Measurements from ENCODE around the gene FAM131C. TPM values are rescaled to one million over a fixed set of nuclear protein-coding genes. Genes with fewer than 3 reads are reported as not detected.
"Not testable (repeated sequence)": the region's sequence is repeated elsewhere in the genome, so short reads cannot be mapped to it uniquely, and the experiment has no call there.

FAM131C gene
- total RNA-seq, 1 donor from 2014 or later, result 0.46 TPM

- H3K4me3 ChIP-seq (ENCODE audit: low read depth, low read length); DNase-seq (ENCODE audit: low read depth): not testable (repeated sequence)
These were observed 16.9 kb downstream of the FAM131C start for GRCh38 chr1:16056521-16056912.

- TF ChIP-seq CTCF (conservative IDR thresholded peaks at IDR 0.05; ENCODE audit: low read depth, low read length), result peak; percentile 89
- DNase-seq (ENCODE audit: low read depth), result no peak
- H3K4me3 ChIP-seq (ENCODE audit: low read depth, low read length), result no peak overlapping the region
These were observed 17.6 kb downstream of the FAM131C start for GRCh38 chr1:16055613-16056520.

- H3K4me3 ChIP-seq (ENCODE audit: low read depth, low read length), result no peak overlapping the region
- no peak for DNase-seq (ENCODE audit: low read depth)
- TF ChIP-seq CTCF (conservative IDR thresholded peaks at IDR 0.05; ENCODE audit: low read depth, low read length), result no peak
These were observed 18.6 kb downstream of the FAM131C start for GRCh38 chr1:16054598-16055540.

GRCh38 chr1:16053781-16054502 lies 19.5 kb downstream of the FAM131C start:
- H3K4me3 ChIP-seq (ENCODE audit: low read depth, low read length), result no peak overlapping the region
- no peak for TF ChIP-seq CTCF (conservative IDR thresholded peaks at IDR 0.05; ENCODE audit: low read depth, low read length)
- DNase-seq (ENCODE audit: low read depth), result no peak

- H3K4me3 ChIP-seq (ENCODE audit: low read depth, low read length); DNase-seq (ENCODE audit: low read depth): not testable (repeated sequence)
These were observed 21.5 kb downstream of the FAM131C start for GRCh38 chr1:16051949-16052348.

- TF ChIP-seq CTCF (conservative IDR thresholded peaks at IDR 0.05; ENCODE audit: low read depth, low read length), result no peak
- DNase-seq (ENCODE audit: low read depth), result no peak
- H3K4me3 ChIP-seq (ENCODE audit: low read depth, low read length), result no peak overlapping the region
These were observed 22.4 kb downstream of the FAM131C start for GRCh38 chr1:16051039-16051438.

GRCh38 chr1:16050328-16050727 lies 23.1 kb downstream of the FAM131C start:
- H3K4me3 ChIP-seq (ENCODE audit: low read depth, low read length), result no peak overlapping the region
- TF ChIP-seq CTCF (conservative IDR thresholded peaks at IDR 0.05; ENCODE audit: low read depth, low read length), result no peak
- no peak for DNase-seq (ENCODE audit: low read depth)

Data from epithelial cell of proximal tubule (primary cell).